ENCODE results near the gene JMJD4.

JMJD4 gene

DNA sequence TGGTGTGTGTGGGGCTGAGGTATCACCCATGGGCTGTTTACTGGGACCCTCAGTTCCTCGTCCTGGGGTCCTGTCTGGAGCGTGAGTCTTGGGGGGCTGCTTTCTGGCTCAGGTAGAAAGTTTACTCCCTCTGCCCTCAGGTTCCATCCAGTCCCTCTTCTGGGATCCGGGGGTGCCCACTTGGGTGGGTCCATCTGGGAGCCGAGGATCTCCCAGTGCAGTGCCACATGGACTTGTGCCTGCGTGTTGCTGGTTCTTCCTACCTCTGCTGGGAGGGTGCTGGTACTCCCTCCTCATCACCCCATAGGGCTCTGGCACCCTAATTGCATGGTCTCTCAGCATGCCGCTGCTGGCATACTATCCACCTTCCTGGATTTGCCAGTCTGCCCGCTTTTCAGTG, 14.1 kb upstream of the JMJD4 start:
- DNase-seq (ENCODE audit: low read depth): no peak

DNA sequence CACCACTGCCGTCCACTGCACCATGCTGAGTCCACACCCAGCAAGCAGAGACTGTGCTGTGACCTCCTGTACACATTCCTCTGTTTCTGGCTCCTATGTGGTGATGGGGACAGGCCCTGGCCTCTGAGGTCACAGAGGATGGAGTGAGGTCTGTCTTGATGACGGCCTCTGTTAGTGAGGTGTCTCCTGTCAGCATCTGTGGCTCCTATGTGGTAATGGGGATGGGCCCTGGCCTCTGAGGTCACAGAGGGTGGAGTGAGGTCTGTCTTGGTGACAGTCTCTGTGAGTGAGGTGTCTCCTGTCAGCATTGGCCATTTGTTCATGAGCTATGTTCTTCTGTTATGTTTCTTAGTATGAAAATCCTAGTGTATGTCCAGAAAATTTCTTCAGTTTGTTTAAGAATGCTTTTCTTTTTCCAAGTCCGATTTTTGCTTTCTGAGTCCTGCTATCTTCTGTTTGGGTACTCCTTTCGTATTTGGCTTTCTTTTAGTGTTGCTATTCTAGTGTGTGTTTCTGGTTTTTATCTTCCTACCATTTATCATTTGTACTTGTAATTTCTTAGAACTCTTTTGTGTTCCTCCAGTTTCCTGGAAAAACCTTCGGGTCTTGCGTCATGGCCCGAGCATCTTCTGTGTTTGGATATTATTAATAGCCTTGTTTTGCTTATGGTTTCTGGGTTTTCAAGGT, 13.5 kb upstream of the JMJD4 start:
- no peak for DNase-seq (ENCODE audit: low read depth)

DNA sequence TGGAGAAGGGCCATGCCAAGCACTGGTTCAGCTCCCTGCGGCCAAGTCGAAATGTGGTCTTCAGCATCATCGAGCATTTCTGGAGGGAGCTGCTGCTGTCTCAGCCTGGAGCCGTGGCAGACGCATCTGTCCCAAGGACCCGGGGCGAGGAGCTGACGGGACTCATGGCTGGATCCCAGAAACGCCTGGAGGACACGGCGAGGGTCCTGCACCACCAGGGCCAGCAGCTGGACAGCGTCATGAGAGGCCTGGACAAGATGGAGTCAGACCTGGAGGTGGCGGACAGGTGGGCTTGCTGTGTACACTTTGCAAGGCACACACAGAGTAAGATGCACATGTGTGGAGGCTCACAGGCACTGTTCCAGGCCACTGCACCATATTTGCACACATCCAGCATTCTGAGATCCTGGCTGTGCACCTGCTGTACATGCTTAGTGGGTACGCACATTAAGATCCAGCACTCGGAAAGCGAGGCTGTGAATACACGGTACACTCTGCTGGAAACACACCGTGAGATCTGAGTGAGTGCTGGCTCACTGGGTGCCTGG, 12.9 kb upstream of the JMJD4 start:
- DNase-seq (ENCODE audit: low read depth): no peak

DNA sequence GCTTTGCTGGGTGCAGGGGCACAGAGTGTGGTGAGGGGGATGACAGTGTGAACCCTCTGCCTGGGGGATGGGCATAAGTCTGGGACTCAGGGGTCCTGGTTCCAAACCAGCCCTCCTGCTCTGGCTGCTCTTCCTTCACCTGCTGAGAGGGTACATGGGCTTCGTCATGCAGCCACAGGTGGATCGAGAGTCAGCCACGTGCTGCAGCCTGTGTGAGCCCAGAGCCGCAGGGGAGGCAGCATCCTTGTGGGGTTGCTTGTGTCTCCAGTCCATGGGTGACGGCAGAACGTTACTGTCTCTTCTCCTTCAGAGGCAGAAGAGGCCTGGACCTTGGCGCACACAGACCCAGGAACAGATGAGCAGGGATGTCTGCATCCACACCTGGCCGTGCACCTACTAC, 12.3 kb upstream of the JMJD4 start:
- DNase-seq (ENCODE audit: low read depth): no peak

DNA sequence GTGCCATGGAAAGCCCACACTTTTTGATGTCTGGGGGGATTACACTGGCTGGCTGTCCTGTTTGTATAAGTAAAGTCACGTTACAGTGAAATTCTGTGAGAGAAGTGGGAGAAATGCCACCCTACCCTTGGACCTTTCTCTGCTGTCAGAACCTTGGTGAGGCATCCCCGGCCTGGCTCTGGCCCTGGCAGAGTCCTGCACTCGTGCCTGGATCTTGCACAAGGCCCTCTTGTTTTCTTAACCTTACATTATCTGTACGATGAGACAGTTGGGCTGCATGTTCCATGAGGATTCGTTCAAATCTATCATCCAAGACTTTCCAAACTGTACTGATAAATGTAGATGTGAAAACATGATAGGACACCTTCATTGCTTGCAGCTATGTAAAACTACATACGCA, 11.6 kb upstream of the JMJD4 start:
- no peak for DNase-seq (ENCODE audit: low read depth)

DNA sequence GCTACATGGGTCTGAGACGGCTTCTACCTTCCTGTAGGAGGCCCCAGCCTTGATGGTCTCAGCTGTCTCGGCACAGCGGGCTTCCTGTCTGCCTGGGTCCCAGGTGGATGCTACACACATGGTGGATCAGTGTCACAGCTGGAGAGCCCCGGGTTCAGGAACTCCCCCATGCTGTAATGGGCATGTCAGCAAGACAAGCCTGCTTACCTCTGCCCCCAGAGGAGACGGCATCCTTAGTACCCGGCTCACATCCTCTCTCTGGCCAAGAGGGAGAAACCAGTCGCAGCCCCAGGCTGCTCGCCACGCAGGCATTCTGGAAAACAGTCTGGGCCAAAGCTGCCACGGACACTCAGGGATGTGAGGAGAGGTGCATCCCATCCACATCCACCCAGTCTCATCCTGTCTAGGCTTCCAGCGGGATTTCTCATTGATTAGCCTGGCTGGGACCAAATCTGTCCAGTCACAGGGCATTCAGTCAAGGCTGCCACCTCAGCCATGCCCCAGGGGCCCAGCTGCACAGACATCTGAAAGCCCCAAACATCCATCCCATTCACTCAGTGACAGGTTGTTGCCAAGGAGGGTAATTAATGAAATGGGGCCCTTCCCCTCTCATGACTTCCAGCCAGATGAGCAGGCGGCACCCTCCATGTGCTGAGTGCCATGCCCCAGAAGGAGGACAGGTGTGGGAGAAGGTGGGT, 10.6 kb upstream of the JMJD4 start:
- DNase-seq (ENCODE audit: low read depth): no peak

DNA sequence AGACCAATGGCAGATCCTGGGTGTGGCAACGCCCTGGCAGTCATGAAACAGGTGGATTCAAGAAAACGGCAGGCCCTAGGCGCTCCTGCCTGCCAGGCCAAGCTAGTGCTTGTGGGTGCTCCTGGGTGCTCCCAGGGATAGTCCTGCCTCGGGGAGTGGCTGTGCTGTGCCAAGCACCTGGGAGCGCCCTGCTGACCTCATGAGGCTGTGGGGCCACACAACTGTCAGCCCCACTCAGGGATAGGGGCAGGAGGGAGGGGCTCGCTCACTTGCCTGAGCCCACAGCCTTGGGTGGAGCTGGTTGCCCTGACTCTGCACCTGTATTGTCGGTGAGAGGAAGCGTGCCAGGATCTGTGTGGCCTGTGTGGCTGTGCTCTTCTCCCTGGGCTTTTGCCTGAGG, 9.6 kb upstream of the JMJD4 start:
- no peak for DNase-seq (ENCODE audit: low read depth)

DNA sequence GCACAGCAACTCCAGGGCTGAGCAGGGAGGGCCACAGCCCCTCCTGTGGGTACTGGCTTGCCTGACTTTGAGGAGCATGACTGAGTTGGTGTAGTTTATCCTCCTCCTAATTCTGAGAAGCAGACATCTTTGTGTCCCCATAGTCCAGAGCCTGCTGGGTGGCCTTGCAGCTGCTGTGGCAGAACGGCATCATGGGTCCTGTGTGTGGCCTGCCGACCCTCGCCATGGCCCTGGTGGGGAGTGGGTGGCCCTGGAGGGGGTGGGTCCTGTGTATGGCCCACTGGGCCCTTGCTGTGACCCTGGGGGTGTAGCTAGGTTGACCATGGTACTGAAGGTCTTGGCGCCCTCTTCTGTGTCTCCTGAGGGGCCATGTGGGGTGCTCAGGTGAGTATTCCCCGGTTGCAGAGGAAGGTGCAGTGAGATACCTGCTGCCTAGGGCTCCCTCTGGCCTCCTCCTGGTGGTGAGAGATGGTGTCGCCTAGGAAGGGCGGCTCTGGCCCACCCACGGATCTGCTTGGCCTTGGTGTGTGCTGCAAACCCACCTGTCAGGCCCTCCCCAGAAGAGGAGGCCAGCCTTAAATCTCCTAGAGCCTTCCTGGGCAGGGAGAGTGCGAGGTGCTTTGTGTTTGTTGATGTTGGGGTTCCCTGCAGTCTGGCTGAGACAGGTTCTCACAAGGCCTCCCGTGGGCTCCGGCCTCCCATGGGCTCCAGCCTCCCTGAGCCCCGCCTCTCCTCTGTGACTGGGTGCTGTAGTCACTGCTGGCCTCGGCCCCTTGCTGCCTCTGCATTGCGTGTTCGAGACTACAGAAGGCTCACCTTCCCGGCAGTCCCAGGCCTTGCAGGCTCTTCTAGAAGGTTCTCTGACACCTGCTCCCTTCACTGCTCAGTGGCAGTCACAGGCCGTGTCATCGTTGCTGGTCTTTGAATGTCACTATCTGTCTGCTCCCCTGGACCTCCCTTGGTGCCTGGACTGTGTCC, 7.9 kb upstream of the JMJD4 start:
- DNase-seq (ENCODE audit: low read depth): no peak

DNA sequence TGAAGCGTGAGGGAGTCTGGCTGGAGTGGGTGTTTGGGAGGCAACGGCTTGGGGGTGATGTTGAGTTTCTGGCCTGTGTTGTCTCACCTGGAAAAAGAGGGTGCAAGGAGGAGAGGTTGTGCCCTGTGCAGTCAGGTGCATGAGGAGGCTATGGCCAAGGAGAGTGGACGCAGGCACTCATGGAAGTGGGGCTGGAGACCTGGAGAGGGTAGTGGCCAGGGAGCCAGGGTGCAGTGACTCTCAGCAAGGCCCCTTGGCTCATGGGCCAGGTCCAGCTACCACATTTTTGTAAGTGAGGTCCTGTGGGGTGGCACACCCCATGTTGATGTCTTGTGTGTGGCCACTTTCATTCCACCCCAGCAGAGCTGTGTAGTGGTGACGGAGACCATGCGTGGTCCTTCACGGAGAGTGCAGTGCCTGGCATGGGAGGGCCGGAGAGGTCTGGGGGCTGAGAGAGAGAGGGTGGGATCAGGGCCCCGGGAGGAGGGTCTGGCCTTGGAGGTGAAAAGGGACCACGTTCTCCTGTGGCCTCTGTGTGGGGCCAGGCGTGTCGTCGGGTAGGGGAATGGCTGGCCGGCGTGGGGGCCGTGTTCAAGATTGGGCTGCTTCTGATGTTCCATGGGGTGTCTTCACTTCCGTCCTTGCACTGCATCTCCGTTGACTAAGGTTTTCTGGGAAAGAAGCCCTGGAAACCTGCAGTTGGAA, 6.2 kb upstream of the JMJD4 start:
- no peak for DNase-seq (ENCODE audit: low read depth)

DNA sequence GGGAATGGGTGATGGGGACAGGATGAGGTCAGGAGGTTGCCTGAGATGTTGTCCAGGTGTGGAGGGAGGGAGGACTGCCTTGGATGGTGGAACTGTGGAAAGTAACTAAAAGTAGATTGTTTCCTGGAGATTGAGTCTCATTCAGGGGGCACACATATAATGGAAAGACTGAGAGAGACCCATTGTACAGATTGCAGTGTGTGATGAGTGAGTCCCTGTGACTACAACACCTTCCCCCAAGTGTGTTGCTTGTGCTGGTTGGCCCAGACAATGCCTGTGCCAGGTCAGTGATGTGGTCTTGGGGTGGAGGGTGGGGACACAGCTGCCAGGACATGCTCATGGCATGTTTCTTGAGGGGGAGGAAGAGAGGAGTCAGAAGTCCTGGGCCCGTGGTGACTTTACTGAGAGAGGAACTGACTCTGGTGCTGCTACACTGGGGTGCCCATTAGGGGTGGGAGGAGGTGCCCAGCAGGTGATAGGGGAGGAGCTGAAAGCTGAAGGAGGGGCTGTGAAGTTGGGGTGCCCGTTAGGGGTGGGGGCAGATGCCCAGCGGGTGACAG, 5.4 kb upstream of the JMJD4 start:
- no peak for DNase-seq (ENCODE audit: low read depth)

DNA sequence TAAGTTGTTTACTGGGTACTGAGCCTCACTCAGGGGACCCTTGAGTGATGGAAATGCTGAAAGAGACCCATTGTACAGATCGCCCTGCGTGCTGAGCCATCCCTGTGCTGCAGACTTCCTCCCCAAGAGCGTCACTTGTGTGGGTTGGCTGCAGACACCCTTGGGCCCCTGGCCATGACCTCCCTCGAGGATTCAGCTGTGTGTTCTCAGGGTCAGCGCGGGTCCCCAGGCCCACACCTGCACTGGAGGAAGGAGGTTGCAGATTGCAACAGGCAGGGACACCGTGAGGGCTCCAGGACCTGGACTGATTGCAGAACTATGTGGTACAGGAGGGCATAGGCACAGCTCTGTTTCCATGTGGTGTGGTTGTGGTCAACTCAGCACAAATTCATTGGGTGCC, 4.5 kb upstream of the JMJD4 start:
- DNase-seq (ENCODE audit: low read depth): no peak

DNA sequence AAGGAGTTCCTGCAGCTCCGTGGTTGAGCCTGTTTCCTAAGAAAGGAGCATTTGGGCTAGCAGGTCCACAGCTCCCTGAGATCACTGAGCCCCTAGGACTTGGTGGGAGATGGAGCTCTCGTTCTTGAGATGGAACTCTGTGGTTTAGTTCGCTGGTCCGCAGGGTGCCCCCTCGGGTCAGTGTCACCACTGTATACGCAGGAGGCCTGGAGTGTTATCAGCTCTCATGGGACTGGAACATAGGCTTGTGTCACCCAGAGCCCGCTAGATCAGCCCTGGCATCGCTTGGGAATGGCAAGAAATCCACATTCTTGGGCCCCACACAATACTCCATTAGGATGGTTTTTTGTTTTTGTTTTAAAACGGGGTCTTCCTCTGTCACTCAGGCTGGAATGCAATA, 3.7 kb upstream of the JMJD4 start:
- DNase-seq (ENCODE audit: low read depth): no peak

DNA sequence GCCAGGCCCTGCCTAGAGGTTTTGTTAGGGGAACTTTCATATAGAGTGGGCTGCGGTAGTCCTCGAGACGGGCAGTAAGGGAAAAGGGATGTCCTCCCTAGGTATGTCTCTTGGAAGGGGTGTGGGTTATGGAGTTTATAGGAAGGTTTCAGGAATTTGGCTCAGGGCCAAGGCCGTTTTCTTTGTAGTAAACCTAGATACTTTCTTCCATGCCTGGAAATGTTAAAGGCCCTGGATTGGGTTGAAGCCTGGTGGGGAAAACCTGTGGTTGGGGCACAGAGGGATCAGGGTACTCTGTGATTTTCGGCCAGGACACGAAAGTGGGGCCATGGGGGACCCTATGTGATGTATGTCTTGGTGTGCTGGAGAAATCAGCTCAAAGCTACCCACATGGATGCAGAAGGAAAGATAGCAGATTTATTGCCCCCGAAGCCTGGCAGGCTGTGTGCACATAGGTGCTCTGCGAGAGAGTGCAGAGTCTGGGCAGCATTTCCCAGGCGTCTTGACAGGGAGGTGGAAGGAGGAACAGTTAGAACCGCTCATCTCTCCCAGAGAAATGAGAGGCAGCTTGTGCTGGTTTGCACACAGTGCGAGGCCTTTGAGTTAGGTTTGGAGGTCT, 1.8 kb upstream of the JMJD4 start:
- DNase-seq (ENCODE audit: low read depth): no peak

DNA sequence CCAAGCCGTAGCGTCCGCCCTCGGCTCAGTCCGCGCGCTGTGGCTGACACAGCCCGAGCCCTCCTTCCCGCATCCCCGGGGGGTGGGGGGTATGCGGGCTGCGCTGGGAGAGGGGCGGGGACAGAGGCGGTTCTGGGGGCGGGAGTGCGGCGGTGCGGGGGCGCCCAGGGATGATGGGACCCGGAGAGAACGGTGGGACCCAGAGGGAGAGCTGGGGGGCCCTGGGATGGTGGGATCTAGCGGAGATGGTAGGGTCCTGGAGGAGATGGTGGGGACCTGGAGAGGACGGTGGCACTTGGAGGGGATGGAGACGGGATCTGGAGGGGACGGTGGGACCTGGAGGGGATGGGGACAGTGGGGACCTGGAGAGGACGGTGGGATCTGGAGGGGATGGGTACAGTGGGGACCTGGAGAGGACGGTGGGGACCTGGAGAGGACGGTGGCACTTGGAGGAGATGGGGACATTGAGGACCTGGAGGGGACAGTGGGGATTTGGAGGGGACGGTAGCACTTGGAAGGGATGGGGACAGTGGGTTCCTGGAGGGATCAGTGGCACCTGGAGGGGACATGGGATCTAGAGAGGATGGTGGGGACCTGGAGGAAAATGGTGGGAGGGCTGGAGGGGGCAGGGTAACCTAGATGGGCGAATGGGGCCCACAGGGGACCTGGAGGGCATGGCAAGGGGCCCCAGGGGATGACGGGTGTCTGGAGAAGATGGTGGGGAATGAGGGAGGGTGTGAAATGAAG, 610 bp upstream of the JMJD4 start:
- no peak for DNase-seq (ENCODE audit: low read depth)

DNA sequence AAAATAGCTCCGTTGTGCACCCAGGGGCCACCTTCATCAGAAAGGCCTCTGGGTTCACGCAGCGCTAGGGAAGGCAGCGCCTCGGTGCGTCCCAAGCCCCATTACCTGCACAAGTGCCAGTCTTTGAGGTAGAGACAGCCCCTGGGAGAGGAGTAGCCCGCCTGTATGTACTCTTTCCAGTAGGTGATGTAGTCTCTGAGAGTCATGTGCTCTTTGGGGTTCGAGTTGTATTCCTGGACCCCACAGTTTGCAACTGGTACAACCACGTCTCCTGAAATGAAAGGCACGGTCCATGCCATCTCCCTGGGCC, 601 bp downstream of the JMJD4 start:
- DNase-seq (ENCODE audit: low read depth): no peak

DNA sequence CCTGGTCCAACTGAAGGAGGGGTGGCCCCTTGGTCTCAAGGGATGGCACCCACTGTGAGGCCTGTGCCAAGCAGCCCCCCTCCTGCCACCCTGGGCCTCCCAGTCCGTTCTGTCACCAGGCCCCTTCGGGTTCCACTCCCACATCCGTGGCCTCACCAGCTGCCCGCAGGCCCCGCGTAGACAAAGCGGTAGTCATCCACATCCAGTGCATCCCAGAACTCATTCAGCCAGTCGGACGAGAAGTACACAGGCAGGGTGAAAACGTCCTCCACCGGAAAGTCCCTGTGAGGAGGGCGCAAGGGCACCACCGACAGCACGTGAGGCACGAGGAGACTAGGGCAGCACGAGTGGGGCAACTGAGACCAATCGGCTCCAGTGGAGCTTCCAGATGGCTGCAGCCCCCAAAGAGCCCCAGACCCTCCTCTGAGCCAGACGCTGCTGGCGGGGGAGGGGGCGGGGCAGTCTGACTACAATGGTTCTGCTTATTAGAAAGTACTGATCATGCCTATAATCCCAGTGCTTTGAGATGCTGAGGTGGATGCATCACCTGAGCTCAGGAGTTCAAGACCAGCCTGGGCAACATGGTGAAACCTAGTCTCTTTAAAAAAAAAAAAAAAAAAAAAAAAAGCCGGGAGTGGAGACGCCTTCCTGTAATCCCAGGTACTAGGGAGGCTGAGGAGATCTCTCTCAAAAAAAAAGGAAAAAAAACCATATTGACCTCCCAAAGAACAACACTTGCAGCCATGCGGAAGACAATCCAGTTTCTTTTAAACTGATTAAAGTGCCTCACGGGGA, 1.2 kb downstream of the JMJD4 start:
- DNase-seq (ENCODE audit: low read depth): no peak

DNA sequence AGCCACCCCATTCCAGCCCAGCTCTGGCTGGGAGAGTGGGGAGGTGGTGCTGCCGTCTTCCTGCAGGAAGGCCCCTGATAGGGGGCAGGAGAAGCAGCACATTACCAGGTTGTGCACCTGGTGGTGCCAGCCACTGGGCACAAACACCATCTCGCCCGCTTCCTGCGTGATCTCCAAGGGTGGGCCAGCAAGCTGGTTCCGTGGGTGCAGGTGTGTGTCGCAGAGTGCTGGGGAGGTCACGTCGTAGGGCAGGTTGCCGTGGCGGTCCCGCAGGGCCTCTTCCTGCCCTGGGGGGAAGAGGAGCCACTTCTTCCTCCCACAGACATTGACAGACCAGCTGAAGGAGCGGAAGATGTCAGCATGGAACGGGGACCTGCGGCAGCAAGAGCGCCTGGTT, 1.8 kb downstream of the JMJD4 start:
- DNase-seq (ENCODE audit: low read depth): no peak

DNA sequence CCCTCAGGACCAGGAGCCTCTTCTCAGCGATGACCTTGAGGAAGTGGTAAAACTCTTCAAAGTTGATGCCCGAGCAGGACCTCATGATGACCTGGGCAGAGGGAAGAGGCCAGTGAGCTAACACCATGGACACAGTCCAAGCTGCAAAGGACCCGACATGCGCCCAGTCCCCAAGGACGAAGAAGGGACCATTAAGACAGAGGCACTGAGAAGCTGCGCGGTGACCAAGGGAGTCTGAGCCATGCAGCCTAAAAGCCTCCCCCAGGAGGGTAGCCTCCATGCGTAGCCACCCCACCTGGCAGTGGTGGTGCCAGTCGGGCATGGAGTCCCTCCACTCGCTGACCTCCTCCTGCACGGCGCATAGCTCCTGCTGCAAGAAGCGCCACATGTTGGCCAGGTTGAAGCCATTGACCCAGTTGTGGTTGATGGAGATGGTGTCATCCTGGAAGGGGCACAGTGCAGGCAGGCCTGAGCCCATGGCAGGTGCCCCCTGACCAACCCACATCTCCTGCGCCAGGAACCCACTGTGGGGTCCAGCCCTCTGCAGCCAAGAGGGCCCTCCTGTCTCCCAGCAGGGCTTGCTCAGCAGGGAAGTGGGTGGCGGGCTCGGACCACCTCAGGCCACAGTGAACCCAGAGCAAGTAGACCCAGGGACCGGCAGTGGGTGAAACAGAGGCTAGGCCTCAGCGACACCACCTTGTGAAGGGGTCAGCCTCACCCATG, 2.4 kb downstream of the JMJD4 start:
- no peak for DNase-seq (ENCODE audit: low read depth)

Data from fibroblast of the conjunctiva (primary cell).